ENCODE measurements around the gene CHST11. TPM values are rescaled to one million over a fixed set of nuclear protein-coding genes. Genes with fewer than 3 reads are reported as not detected.
A peak's percentile ranks its signal among the peaks of the same experiment; 100 is the strongest.

CHST11 gene
- total and polyA plus RNA-seq, 10 donors, result 5.2 to 65.1 (median 48.4) TPM

GRCh38 chr12:104682790-104683279 is 226.1 kb downstream of the CHST11 start:
- H3K27me3 ChIP-seq (replicated peaks in 1 of 7), result no peaks in the 10 kb centered on the region
- intact Hi-C loops (cut with DNase I; ENCODE audit: low total_unique reads), result no loop called here
- peak overlapping the region in 7 of 8 donors; percentile 59 to 91 (median 87) for H3K27ac ChIP-seq
- H3K4me3 ChIP-seq, result peak overlapping the region in 3 of 8 donors; percentile 6 to 59 (median 9)
- no peak for DNase-seq
- peaks cover 17 to 99% (median 72%) of the 10 kb centered on the region in 6 donors for H3K4me1 ChIP-seq
- no peaks in the 10 kb centered on the region for H3K36me3 ChIP-seq
- H3K9me3 ChIP-seq, result no peaks in the 10 kb centered on the region
- 23 to 44% (median 27%) methylated on average over 7 of the region's 7 CpGs for WGBS, 5 donors
- TF ChIP-seq CTCF (IDR thresholded peaks at IDR 0.05 in 8 of 11, conservative IDR thresholded peaks at IDR 0.05 in 3 of 11), result no peak
- TF ChIP-seq POLR2AphosphoS5 (IDR thresholded peaks at IDR 0.05), result peak in 1 of 3 donors; percentile 57
- no peak for TF ChIP-seq POLR2A (IDR thresholded peaks at IDR 0.05)

- intact Hi-C loops (cut with DNase I; ENCODE audit: low total_unique reads), result no loop called here
- H3K27ac ChIP-seq, result peak overlapping the region in 4 of 8 donors; percentile 79 to 91 (median 89)
- DNase-seq, result no peak
- peaks cover 17 to 99% (median 83%) of the 10 kb centered on the region in 6 donors for H3K4me1 ChIP-seq
- 56 to 84% (median 71%) methylated on average over 5 of the region's 5 CpGs for WGBS, 5 donors
- no peak overlapping the region for H3K4me3 ChIP-seq
- no peaks in the 10 kb centered on the region for H3K36me3 ChIP-seq
- H3K27me3 ChIP-seq (replicated peaks in 1 of 7), result no peaks in the 10 kb centered on the region
- no peaks in the 10 kb centered on the region for H3K9me3 ChIP-seq
- peak in 1 of 3 donors; percentile 41 for TF ChIP-seq POLR2AphosphoS5 (IDR thresholded peaks at IDR 0.05)
- TF ChIP-seq POLR2A (IDR thresholded peaks at IDR 0.05), result no peak
Observed at GRCh38 chr12:104683831-104684503, 227.2 kb downstream of the CHST11 start.

GRCh38 chr12:104684884-104685283 is 228.1 kb downstream of the CHST11 start:
- no peak for TF ChIP-seq POLR2AphosphoS5 (IDR thresholded peaks at IDR 0.05)
- TF ChIP-seq CTCF (IDR thresholded peaks at IDR 0.05 in 8 of 11, conservative IDR thresholded peaks at IDR 0.05 in 3 of 11), result no peak
- TF ChIP-seq POLR2A (IDR thresholded peaks at IDR 0.05), result no peak
- peaks cover 17 to 99% (median 85%) of the 10 kb centered on the region in 6 donors for H3K4me1 ChIP-seq
- peak overlapping the region in 1 of 8 donors; percentile 91 for H3K27ac ChIP-seq
- no peak overlapping the region for H3K4me3 ChIP-seq
- no peaks in the 10 kb centered on the region for H3K9me3 ChIP-seq
- no peaks in the 10 kb centered on the region for H3K27me3 ChIP-seq (replicated peaks in 1 of 7)
- H3K36me3 ChIP-seq, result no peaks in the 10 kb centered on the region
- DNase-seq, result no peak
- 90 to 97% (median 92%) methylated on average over 1 of the region's 1 CpG for WGBS, 5 donors
- intact Hi-C loops (cut with DNase I; ENCODE audit: low total_unique reads), result no loop called here

GRCh38 chr12:104685366-104685765 is 228.6 kb downstream of the CHST11 start:
- no peak for TF ChIP-seq POLR2AphosphoS5 (IDR thresholded peaks at IDR 0.05)
- Histone ChIP-seq H3K4me1 (peaks cover 12 to 99% (median 82%) of the 10 kb centered on the region in 6 donors), H3K4me3 (no peak overlapping the region), H3K27ac (peak overlapping the region in 2 of 8 donors; percentile 23 to 77), H3K9me3 (no peaks in the 10 kb centered on the region), H3K36me3 (no peaks in the 10 kb centered on the region), H3K27me3 (replicated peaks in 1 of 7) (no peaks in the 10 kb centered on the region)
- 89 to 95% (median 92%) methylated on average over 2 of the region's 2 CpGs for WGBS, 5 donors
- intact Hi-C loops (cut with DNase I; ENCODE audit: low total_unique reads), result no loop called here
- DNase-seq, result no peak

GRCh38 chr12:104686196-104686595 is 229.4 kb downstream of the CHST11 start:
- intact Hi-C loops (cut with DNase I; ENCODE audit: low total_unique reads), result no loop called here
- H3K36me3 ChIP-seq, result no peaks in the 10 kb centered on the region
- no peaks in the 10 kb centered on the region for H3K27me3 ChIP-seq (replicated peaks in 1 of 7)
- DNase-seq, result no peak
- TF ChIP-seq CTCF (IDR thresholded peaks at IDR 0.05 in 8 of 11, conservative IDR thresholded peaks at IDR 0.05 in 3 of 11), result no peak
- TF ChIP-seq POLR2AphosphoS5 (IDR thresholded peaks at IDR 0.05), result no peak
- TF ChIP-seq POLR2A (IDR thresholded peaks at IDR 0.05), result no peak
- H3K27ac ChIP-seq, result peak overlapping the region in 4 of 8 donors; percentile 75 to 80 (median 78)
- WGBS, 5 donors, result 53 to 92% (median 86%) methylated on average over 3 of the region's 3 CpGs
- H3K9me3 ChIP-seq, result no peaks in the 10 kb centered on the region
- peaks cover 8 to 99% (median 78%) of the 10 kb centered on the region in 6 donors for H3K4me1 ChIP-seq
- no peak overlapping the region for H3K4me3 ChIP-seq

Measured in spleen (tissue), 11 donors.